ENCODE results near the gene FGB.

Gene FGB

GRCh38 chr4:154585369-154586018, 22.7 kb downstream of the FGB start:
- Histone ChIP-seq H3K4me3 (ENCODE audit: low read depth, low read length) (no peak overlapping the region), H3K9me3 (ENCODE audit: severe bottlenecking) (no peaks in the 10 kb centered on the region), H3K36me3 (no peaks in the 10 kb centered on the region), H3K27me3 (ENCODE audit: insufficient read depth, low read depth, severe bottlenecking) (no peaks in the 10 kb centered on the region), H3K27ac (no peak overlapping the region)
- DNase-seq = no peak
- TF ChIP-seq CTCF (IDR thresholded peaks at IDR 0.05; ENCODE audit: low read depth, low read length) = no peak

- Histone ChIP-seq H3K27ac (no peak overlapping the region), H3K4me3 (ENCODE audit: low read depth, low read length) (no peak overlapping the region), H3K9me3 (ENCODE audit: severe bottlenecking) (no peaks in the 10 kb centered on the region), H3K36me3 (no peaks in the 10 kb centered on the region), H3K27me3 (ENCODE audit: insufficient read depth, low read depth, severe bottlenecking) (no peaks in the 10 kb centered on the region)
- no peak for TF ChIP-seq CTCF (IDR thresholded peaks at IDR 0.05; ENCODE audit: low read depth, low read length)
- no peak for DNase-seq
Measured at GRCh38 chr4:154586296-154587033, 23.7 kb downstream of the FGB start.

GRCh38 chr4:154588198-154588597, 25.4 kb downstream of the FGB start:
- no peak for TF ChIP-seq CTCF (IDR thresholded peaks at IDR 0.05; ENCODE audit: low read depth, low read length)
- no peaks in the 10 kb centered on the region for H3K9me3 ChIP-seq (ENCODE audit: severe bottlenecking)
- DNase-seq = no peak
- H3K4me3 ChIP-seq (ENCODE audit: low read depth, low read length) = no peak overlapping the region
- H3K27me3 ChIP-seq (ENCODE audit: insufficient read depth, low read depth, severe bottlenecking) = no peaks in the 10 kb centered on the region
- H3K27ac ChIP-seq = no peak overlapping the region
- H3K36me3 ChIP-seq = no peaks in the 10 kb centered on the region

- Histone ChIP-seq H3K9me3 (ENCODE audit: severe bottlenecking) (no peaks in the 10 kb centered on the region), H3K27me3 (ENCODE audit: insufficient read depth, low read depth, severe bottlenecking) (no peaks in the 10 kb centered on the region), H3K27ac (no peak overlapping the region), H3K4me3 (ENCODE audit: low read depth, low read length) (no peak overlapping the region), H3K36me3 (no peaks in the 10 kb centered on the region)
- no peak for TF ChIP-seq CTCF (IDR thresholded peaks at IDR 0.05; ENCODE audit: low read depth, low read length)
- no peak for DNase-seq
Measured at GRCh38 chr4:154589296-154590197, 26.7 kb downstream of the FGB start.

GRCh38 chr4:154590329-154591006, 27.7 kb downstream of the FGB start, which contains the start of gene FGA:
FGA (minus strand) TSS chr4:154590742; CDS start chr4:154590687, 55 bp downstream.
- H3K9me3 ChIP-seq (ENCODE audit: severe bottlenecking) = no peaks in the 10 kb centered on the region
- no peak within 1 kb of the TSS for H3K4me3 ChIP-seq (ENCODE audit: low read depth, low read length)
- no peak within 1 kb of the TSS for H3K27ac ChIP-seq
- H3K27me3 ChIP-seq (ENCODE audit: insufficient read depth, low read depth, severe bottlenecking) = no peaks in the 10 kb centered on the region
- TF ChIP-seq CTCF (IDR thresholded peaks at IDR 0.05; ENCODE audit: low read depth, low read length) = no peak
- no peak for DNase-seq
- H3K36me3 ChIP-seq = no peaks in the 10 kb centered on the region

All from WERI-Rb-1 (cell line).